HepG2 (cell line): Measurements from ENCODE around the gene IL17RC. TPM values are rescaled to one million over a fixed set of nuclear protein-coding genes. Genes with fewer than 3 reads are reported as not detected.
A peak's percentile ranks its signal among the peaks of the same experiment; 100 is the strongest.

ENCODE experiments used
- CENPT ChIP-seq: sonication (generic); formaldehyde crosslinking; IDR thresholded peaks from 2 replicates; pipeline ENCODE4 v1.8.0; 2022; ENCODE audit warnings: low read depth, mild to moderate bottlenecking, moderate library complexity, missing genetic modification reagents
- HOXD1 ChIP-seq: sonication (generic); formaldehyde crosslinking; IDR thresholded peaks from 2 replicates; pipeline ENCODE4 v1.5.0; 2020; ENCODE audit warnings: missing genetic modification reagents
- MAFF ChIP-seq: IDR thresholded peaks from 2 replicates; pipeline ENCODE4 v1.6.1; 2011; ENCODE audit warnings: low read depth, low read length, improper control_type of control experiment
- MYNN ChIP-seq: sonication (generic); formaldehyde crosslinking; IDR thresholded peaks from 2 replicates; pipeline ENCODE4 v1.4.0; 2020; ENCODE audit warnings: mild to moderate bottlenecking, low read depth, missing genetic modification reagents
- PCBP2 ChIP-seq: fragments of 200-400 bp; formaldehyde crosslinking; optimal IDR thresholded peaks from 2 replicates; pipeline ENCODE3; 2018; ENCODE audit warnings: low read length, low read depth; ENCODE audit not compliant: poor library complexity, severe bottlenecking
- PPARG ChIP-seq: conservative IDR thresholded peaks from 2 replicates; pipeline ENCODE4 v1.6.1; 2016; ENCODE audit warnings: missing biosample characterization, missing genetic modification reagents
- ZBTB21 ChIP-seq: sonication (generic); formaldehyde crosslinking; IDR thresholded peaks from 2 replicates; pipeline ENCODE4 v1.4.0; 2020; ENCODE audit warnings: missing genetic modification reagents
- ZFY ChIP-seq: sonication (generic); formaldehyde crosslinking; IDR thresholded peaks from 2 replicates; pipeline ENCODE4 v1.4.0; 2020; ENCODE audit warnings: missing genetic modification reagents
- ZNF3 ChIP-seq: IDR thresholded peaks from 2 replicates; pipeline ENCODE4 v1.7.0; 2017; ENCODE audit warnings: inconsistent platforms
- ZNF720 ChIP-seq: sonication (generic); formaldehyde crosslinking; IDR thresholded peaks from 2 replicates; pipeline ENCODE4 v1.4.0; 2020; ENCODE audit warnings: missing genetic modification reagents
- polyA plus RNA-seq, 8 experiments: library from polyadenylated mRNA; depleted of rRNA in 3 of 8; stranded (reverse) in 7 of 8; unstranded in 1 of 8; fragments of >200 nt; fragmentation: Illumina TruSeq in 4 of 8; extraction: Trizol in 4 of 8; gene quantifications; 2 replicates each; pipeline versions ENCODE4 v1.2.1 to v1.2.3, GENCODE V29; 2011 to 2016; ENCODE audit warnings: low read depth in 4 of 8, missing spikeins in 1 of 8, mixed read lengths in 1 of 8; ENCODE audit not compliant: insufficient read depth in 1 of 8
- total RNA-seq, 5 experiments: library from RNA; depleted of rRNA; stranded (reverse); fragments of >200 nt; fragmentation: Illumina TruSeq; extraction: Trizol; gene quantifications; 2 replicates each; pipeline ENCODE4 v1.2.3, GENCODE V29; 2016; ENCODE audit warnings: low read depth in 1 of 5
- TF ChIP-seq, protein P1 (sequence below): sonication (generic); formaldehyde crosslinking; IDR thresholded peaks from 2 replicates; pipeline ENCODE4 v1.4.0; 2020; ENCODE audit warnings: mild to moderate bottlenecking, missing genetic modification reagents
- TF ChIP-seq, protein P2 (sequence below): sonication (generic); formaldehyde crosslinking; IDR thresholded peaks from 2 replicates; pipeline ENCODE4 v1.8.0; 2023; ENCODE audit warnings: mild to moderate bottlenecking, missing genetic modification reagents
- TF ChIP-seq, protein P3 (sequence below): IDR thresholded peaks from 2 replicates; pipeline ENCODE4 v1.6.1; 2016; ENCODE audit warnings: missing genetic modification reagents, missing compliant biosample characterization
- TF ChIP-seq, protein P4 (sequence below): sonication (generic); formaldehyde crosslinking; IDR thresholded peaks from 2 replicates; pipeline ENCODE4 v1.4.0; 2020; ENCODE audit warnings: missing genetic modification reagents, borderline replicate concordance
- TF ChIP-seq, protein P5 (sequence below): sonication (generic); formaldehyde crosslinking; IDR thresholded peaks from 2 replicates; pipeline ENCODE4 v1.4.0; 2020; ENCODE audit warnings: mild to moderate bottlenecking, missing genetic modification reagents
- TF ChIP-seq, protein P6 (sequence below): sonication (generic); formaldehyde crosslinking; IDR thresholded peaks from 2 replicates; pipeline ENCODE4 v1.9.0; 2022; ENCODE audit warnings: missing genetic modification reagents, mild to moderate bottlenecking, borderline replicate concordance
- TF ChIP-seq, protein P7 (sequence below): sonication (generic); formaldehyde crosslinking; IDR thresholded peaks from 2 replicates; pipeline ENCODE4 v1.8.0; 2022; ENCODE audit warnings: missing genetic modification reagents, mild to moderate bottlenecking, borderline replicate concordance

The IL17RC gene
- total and polyA plus RNA-seq, 2 of the 13 experiments (the other 11 are each of a cell fraction or from before 2014, with no cell fraction given): 20.7 to 24.0 TPM

DNA sequence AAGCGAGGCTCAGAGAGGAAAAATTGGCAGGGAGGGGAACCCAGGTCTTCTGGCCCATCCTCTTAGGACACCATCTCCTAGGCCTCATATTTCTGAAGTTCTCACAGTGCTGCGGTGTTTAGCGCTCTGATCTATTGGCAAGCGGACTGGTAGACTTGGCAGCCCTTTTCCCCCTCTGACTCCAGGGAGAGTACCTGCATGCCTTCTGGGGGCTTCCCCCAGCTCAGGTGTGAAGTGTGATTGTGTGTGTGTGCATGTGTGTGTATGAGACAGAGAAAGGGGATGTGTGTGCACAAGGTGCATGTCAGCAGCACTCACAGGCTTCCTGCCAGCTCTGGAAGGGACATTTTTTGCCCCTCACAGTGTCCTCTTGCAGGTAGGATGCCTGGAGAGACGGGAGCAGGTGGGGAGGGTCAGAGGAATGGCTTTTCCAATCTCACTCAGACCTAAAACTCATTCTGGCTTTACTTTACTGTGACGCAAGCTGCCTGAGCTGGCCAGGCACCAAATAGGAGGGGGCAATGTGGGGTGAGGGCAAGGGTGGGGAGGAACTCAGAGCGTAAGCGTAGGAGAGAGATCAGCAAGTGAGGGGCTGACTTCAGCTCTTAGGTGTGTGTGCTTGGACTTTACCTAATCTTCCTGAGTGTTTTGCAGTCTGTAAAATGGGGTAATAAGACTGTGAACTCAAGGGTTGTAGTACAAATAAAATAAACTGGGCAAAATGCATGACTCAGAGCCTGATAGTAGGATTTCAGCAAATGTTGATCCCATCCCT is 18.2 kb upstream of the IL17RC start (continued):
- TF ChIP-seq ZNF720 (CRISPR knock-in tag): no peak
- 0 out of 2 replicates have a peak, but pooled peaks have one; percentile 39 for TF ChIP-seq ZNF3 (CRISPR knock-in tag)
- TF ChIP-seq, protein P1, sequence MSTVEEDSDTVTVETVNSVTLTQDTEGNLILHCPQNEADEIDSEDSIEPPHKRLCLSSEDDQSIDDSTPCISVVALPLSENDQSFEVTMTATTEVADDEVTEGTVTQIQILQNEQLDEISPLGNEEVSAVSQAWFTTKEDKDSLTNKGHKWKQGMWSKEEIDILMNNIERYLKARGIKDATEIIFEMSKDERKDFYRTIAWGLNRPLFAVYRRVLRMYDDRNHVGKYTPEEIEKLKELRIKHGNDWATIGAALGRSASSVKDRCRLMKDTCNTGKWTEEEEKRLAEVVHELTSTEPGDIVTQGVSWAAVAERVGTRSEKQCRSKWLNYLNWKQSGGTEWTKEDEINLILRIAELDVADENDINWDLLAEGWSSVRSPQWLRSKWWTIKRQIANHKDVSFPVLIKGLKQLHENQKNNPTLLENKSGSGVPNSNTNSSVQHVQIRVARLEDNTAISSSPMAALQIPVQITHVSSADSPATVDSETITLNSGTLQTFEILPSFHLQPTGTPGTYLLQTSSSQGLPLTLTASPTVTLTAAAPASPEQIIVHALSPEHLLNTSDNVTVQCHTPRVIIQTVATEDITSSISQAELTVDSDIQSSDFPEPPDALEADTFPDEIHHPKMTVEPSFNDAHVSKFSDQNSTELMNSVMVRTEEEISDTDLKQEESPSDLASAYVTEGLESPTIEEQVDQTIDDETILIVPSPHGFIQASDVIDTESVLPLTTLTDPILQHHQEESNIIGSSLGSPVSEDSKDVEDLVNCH: no peak
- TF ChIP-seq, protein P2, sequence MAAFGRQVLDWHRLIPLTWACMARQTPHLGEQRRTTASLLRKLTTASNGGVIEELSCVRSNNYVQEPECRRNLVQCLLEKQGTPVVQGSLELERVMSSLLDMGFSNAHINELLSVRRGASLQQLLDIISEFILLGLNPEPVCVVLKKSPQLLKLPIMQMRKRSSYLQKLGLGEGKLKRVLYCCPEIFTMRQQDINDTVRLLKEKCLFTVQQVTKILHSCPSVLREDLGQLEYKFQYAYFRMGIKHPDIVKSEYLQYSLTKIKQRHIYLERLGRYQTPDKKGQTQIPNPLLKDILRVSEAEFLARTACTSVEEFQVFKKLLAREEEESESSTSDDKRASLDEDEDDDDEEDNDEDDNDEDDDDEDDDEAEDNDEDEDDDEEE (CRISPR knock-in tag): peak; percentile 65; the same call in 1 of the 2 replicates
- TF ChIP-seq, protein P3, sequence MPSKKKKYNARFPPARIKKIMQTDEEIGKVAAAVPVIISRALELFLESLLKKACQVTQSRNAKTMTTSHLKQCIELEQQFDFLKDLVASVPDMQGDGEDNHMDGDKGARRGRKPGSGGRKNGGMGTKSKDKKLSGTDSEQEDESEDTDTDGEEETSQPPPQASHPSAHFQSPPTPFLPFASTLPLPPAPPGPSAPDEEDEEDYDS: peak; percentile 42; the same call in 1 of the 2 replicates
- no peak for TF ChIP-seq ZBTB21 (CRISPR knock-in tag)
- TF ChIP-seq ZFY (CRISPR knock-in tag): peak; percentile 39; the same call in 1 of the 2 replicates
- TF ChIP-seq MYNN (CRISPR knock-in tag): no peak
- TF ChIP-seq PPARG (CRISPR knock-in tag): no peak
- TF ChIP-seq, protein P4, sequence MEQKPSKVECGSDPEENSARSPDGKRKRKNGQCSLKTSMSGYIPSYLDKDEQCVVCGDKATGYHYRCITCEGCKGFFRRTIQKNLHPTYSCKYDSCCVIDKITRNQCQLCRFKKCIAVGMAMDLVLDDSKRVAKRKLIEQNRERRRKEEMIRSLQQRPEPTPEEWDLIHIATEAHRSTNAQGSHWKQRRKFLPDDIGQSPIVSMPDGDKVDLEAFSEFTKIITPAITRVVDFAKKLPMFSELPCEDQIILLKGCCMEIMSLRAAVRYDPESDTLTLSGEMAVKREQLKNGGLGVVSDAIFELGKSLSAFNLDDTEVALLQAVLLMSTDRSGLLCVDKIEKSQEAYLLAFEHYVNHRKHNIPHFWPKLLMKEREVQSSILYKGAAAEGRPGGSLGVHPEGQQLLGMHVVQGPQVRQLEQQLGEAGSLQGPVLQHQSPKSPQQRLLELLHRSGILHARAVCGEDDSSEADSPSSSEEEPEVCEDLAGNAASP (CRISPR knock-in tag): no peak
- no peak for TF ChIP-seq CENPT
- no peak for TF ChIP-seq MAFF
- TF ChIP-seq, protein P5, sequence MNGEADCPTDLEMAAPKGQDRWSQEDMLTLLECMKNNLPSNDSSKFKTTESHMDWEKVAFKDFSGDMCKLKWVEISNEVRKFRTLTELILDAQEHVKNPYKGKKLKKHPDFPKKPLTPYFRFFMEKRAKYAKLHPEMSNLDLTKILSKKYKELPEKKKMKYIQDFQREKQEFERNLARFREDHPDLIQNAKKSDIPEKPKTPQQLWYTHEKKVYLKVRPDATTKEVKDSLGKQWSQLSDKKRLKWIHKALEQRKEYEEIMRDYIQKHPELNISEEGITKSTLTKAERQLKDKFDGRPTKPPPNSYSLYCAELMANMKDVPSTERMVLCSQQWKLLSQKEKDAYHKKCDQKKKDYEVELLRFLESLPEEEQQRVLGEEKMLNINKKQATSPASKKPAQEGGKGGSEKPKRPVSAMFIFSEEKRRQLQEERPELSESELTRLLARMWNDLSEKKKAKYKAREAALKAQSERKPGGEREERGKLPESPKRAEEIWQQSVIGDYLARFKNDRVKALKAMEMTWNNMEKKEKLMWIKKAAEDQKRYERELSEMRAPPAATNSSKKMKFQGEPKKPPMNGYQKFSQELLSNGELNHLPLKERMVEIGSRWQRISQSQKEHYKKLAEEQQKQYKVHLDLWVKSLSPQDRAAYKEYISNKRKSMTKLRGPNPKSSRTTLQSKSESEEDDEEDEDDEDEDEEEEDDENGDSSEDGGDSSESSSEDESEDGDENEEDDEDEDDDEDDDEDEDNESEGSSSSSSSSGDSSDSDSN (CRISPR knock-in tag): 0 out of 2 replicates have a peak, but pooled peaks have one; percentile 41
- no peak for TF ChIP-seq PCBP2
- TF ChIP-seq, protein P6, sequence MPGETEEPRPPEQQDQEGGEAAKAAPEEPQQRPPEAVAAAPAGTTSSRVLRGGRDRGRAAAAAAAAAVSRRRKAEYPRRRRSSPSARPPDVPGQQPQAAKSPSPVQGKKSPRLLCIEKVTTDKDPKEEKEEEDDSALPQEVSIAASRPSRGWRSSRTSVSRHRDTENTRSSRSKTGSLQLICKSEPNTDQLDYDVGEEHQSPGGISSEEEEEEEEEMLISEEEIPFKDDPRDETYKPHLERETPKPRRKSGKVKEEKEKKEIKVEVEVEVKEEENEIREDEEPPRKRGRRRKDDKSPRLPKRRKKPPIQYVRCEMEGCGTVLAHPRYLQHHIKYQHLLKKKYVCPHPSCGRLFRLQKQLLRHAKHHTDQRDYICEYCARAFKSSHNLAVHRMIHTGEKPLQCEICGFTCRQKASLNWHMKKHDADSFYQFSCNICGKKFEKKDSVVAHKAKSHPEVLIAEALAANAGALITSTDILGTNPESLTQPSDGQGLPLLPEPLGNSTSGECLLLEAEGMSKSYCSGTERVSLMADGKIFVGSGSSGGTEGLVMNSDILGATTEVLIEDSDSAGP (CRISPR knock-in tag): peak; percentile 44; the same call in 1 of the 2 replicates
- TF ChIP-seq, protein P7, sequence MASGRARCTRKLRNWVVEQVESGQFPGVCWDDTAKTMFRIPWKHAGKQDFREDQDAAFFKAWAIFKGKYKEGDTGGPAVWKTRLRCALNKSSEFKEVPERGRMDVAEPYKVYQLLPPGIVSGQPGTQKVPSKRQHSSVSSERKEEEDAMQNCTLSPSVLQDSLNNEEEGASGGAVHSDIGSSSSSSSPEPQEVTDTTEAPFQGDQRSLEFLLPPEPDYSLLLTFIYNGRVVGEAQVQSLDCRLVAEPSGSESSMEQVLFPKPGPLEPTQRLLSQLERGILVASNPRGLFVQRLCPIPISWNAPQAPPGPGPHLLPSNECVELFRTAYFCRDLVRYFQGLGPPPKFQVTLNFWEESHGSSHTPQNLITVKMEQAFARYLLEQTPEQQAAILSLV: no peak
- TF ChIP-seq HOXD1 (CRISPR knock-in tag): no peak
